ENCODE results near the gene BSPRY. TPM values are rescaled to one million over a fixed set of nuclear protein-coding genes. Genes with fewer than 3 reads are reported as not detected.

Gene BSPRY
- total RNA-seq, 2 experiments from 2014 or later, result not detected

DNA sequence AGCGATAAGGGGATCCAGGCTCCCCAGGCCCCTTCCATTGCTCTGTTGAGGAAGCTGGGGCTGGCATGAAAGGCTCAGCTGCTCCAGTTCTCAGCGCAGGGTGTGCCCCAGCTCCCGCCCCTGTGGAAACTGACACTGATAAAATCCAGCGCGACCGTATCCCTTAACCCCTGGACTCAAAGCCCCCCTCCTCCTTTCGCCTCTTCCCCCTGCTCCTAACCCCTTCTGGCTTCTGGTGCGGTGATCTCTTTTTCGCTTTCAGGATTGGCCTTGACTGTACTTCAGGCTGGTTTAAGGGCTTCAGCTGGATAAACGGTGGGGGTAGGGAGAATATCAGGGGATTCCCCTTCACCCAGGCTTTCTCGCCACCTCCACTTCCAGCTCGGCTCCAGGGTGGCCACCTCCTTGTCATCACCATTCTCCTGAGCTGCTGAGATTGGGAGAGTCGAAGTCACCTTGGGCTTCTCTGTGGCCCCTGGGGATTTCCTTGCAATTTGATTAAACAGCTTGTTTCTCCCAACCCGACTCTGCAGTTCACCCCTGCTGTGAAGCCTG is 843 bp downstream of the BSPRY start:
- POLR2A ChIA-PET, result interaction anchor here (1.0 to 1.6 kb wide), 4 partner anchors 10 to 75 kb away, joined by 3 to 7 read pairs (median 4); partner anchors contain the start of genes ALAD, CDC26, HDHD3 and WDR31
- ATAC-seq (ENCODE audit: poor library complexity), result peak; percentile 16
- CTCF ChIA-PET, result interaction anchor here (0.8 to 2.1 kb wide), 3 partner anchors 9 to 51 kb away, joined by 3 to 6 read pairs (median 4); partner anchors contain the start of genes ALAD and WDR31
- Histone ChIP-seq H3K27ac (ENCODE audit: low read depth in 1 of 2, low read length in 2 of 2) (no peak overlapping the region), H3K4me1 (ENCODE audit: insufficient read depth, low read length) (peaks cover 20% of the 10 kb centered on the region), H3K27me3 (ENCODE audit: control insufficient read depth in 1 of 2, insufficient read depth in 2 of 2, low read length in 2 of 2) (peaks cover 8 to 15% of the 10 kb centered on the region in 2 experiments), H3K36me3 (ENCODE audit: insufficient read depth, low read length) (no peaks in the 10 kb centered on the region), H3K4me3 (ENCODE audit: low read length) (peak overlapping the region; percentile 47), H3K9me3 (ENCODE audit: control insufficient read depth in 1 of 2, insufficient read depth in 1 of 2, low read length in 2 of 2) (no peaks in the 10 kb centered on the region)
- H3K27ac Mint-ChIP-seq, result no peak overlapping the region
- no peaks in the 10 kb centered on the region for H3K9me3 Mint-ChIP-seq
- no peaks in the 10 kb centered on the region for H3K36me3 Mint-ChIP-seq (ENCODE audit: low read depth)
- peaks cover 56% of the 10 kb centered on the region for H3K27me3 Mint-ChIP-seq
- H3K4me1 Mint-ChIP-seq (ENCODE audit: low read depth), result peaks cover 13% of the 10 kb centered on the region
- H3K4me3 Mint-ChIP-seq, result peak overlapping the region; percentile 80
- peak in 2 of 14 experiments; percentile 25 to 26 for DNase-seq
- intact Hi-C loops (cut with DNase I, micrococcal nuclease), result no loop called here
- TF ChIP-seq, protein P1, sequence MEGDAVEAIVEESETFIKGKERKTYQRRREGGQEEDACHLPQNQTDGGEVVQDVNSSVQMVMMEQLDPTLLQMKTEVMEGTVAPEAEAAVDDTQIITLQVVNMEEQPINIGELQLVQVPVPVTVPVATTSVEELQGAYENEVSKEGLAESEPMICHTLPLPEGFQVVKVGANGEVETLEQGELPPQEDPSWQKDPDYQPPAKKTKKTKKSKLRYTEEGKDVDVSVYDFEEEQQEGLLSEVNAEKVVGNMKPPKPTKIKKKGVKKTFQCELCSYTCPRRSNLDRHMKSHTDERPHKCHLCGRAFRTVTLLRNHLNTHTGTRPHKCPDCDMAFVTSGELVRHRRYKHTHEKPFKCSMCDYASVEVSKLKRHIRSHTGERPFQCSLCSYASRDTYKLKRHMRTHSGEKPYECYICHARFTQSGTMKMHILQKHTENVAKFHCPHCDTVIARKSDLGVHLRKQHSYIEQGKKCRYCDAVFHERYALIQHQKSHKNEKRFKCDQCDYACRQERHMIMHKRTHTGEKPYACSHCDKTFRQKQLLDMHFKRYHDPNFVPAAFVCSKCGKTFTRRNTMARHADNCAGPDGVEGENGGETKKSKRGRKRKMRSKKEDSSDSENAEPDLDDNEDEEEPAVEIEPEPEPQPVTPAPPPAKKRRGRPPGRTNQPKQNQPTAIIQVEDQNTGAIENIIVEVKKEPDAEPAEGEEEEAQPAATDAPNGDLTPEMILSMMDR (IDR thresholded peaks at IDR 0.05), result no peak

DNA sequence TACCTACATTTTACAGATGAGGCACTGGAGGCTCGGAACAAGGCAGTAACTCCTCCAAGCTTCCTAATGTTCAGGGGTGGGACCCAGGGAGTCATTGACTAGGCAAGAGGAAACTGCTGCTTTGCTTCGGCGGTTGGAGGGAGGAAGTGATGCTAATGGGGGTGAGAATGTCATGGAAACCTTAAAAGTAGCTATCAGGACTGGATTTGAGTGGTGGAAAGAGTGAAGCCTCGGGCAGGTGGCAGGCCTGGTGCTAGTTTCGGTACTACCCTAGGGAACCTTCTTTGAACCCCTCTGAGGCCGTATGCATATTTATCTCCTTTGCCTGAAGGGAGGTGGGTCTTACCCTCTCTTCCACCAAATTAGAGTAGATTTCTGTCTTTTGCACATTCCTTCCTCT is 1.6 kb downstream of the BSPRY start:
- Mint-ChIP-seq H3K27me3 (peaks cover 58% of the 10 kb centered on the region), H3K27ac (no peak overlapping the region), H3K4me1 (ENCODE audit: low read depth) (peaks cover 13% of the 10 kb centered on the region), H3K36me3 (ENCODE audit: low read depth) (no peaks in the 10 kb centered on the region), H3K4me3 (no peak overlapping the region), H3K9me3 (no peaks in the 10 kb centered on the region)
- intact Hi-C loops (cut with DNase I, micrococcal nuclease), result no loop called here
- ATAC-seq (ENCODE audit: poor library complexity) (no peak), DNase-seq (peak in 4 of 14 experiments; percentile 16 to 58 (median 43))
- Histone ChIP-seq H3K4me1 (ENCODE audit: insufficient read depth, low read length) (peaks cover 20% of the 10 kb centered on the region), H3K9me3 (ENCODE audit: control insufficient read depth in 1 of 2, insufficient read depth in 1 of 2, low read length in 2 of 2) (no peaks in the 10 kb centered on the region), H3K4me3 (ENCODE audit: low read length) (no peak overlapping the region), H3K27ac (ENCODE audit: low read depth in 1 of 2, low read length in 2 of 2) (no peak overlapping the region), H3K36me3 (ENCODE audit: insufficient read depth, low read length) (no peaks in the 10 kb centered on the region), H3K27me3 (ENCODE audit: control insufficient read depth in 1 of 2, insufficient read depth in 2 of 2, low read length in 2 of 2) (peaks cover 8 to 15% of the 10 kb centered on the region in 2 experiments)
- POLR2A ChIA-PET, result interaction anchor here (1.0 to 1.3 kb wide), 3 partner anchors 26 to 76 kb away, joined by 3 to 4 read pairs (median 3); partner anchors contain the start of genes ALAD, CDC26 and HDHD3
- TF ChIP-seq, protein P1 (IDR thresholded peaks at IDR 0.05), result no peak
- CTCF ChIA-PET, result interaction anchor here (1.7 to 2.1 kb wide), 2 partner anchors 11 to 50 kb away, joined by 4 to 6 read pairs; partner anchors contain the start of genes ALAD and WDR31

DNA sequence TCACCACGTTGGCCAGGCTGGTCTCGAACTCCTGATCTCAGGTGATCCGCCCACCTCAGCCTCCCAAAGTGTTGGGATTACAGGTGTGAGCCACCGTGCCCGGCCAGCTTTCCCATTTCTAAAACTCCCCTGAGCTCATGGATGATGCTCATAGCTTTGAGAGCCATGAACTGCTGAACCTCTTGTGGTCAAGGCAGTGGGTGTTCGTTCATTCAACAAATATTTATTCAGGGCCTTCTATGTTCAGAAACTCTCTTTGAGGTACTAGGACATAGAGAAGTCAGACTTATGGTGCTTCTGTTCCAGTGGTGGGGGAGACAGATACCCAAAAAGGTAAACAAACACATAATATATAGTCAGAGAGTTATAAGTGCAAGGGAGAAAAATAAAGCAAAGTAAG is 2.7 kb downstream of the BSPRY start:
- H3K27ac Mint-ChIP-seq, result no peak overlapping the region
- Histone ChIP-seq H3K27ac (ENCODE audit: low read depth in 1 of 2, low read length in 2 of 2) (no peak overlapping the region), H3K4me3 (ENCODE audit: low read length) (no peak overlapping the region), H3K4me1 (ENCODE audit: insufficient read depth, low read length) (peaks cover 20% of the 10 kb centered on the region), H3K36me3 (ENCODE audit: insufficient read depth, low read length) (no peaks in the 10 kb centered on the region), H3K27me3 (ENCODE audit: control insufficient read depth in 1 of 2, insufficient read depth in 2 of 2, low read length in 2 of 2) (peaks cover 8 to 15% of the 10 kb centered on the region in 2 experiments), H3K9me3 (ENCODE audit: control insufficient read depth in 1 of 2, insufficient read depth in 1 of 2, low read length in 2 of 2) (no peaks in the 10 kb centered on the region)
- ChIA-PET CTCF (no interaction called here), POLR2A (no interaction called here)
- peaks cover 13% of the 10 kb centered on the region for H3K4me1 Mint-ChIP-seq (ENCODE audit: low read depth)
- TF ChIP-seq, protein P1 (IDR thresholded peaks at IDR 0.05), result no peak
- no peak overlapping the region for H3K4me3 Mint-ChIP-seq
- DNase-seq (no peak), ATAC-seq (ENCODE audit: poor library complexity) (no peak)
- no peaks in the 10 kb centered on the region for H3K9me3 Mint-ChIP-seq
- H3K36me3 Mint-ChIP-seq (ENCODE audit: low read depth), result no peaks in the 10 kb centered on the region
- peaks cover 58% of the 10 kb centered on the region for H3K27me3 Mint-ChIP-seq
- intact Hi-C loops (cut with DNase I, micrococcal nuclease), result no loop called here
